NCI-H82 treated with DMSO at 0.1 percent for 48 hours (cell line): ENCODE measurements around the gene ALG5.

Source experiments
- DNase-seq: peaks from one replicate; lab custom pipeline; 2025; ENCODE audit not compliant: unreplicated experiment; lab: John Stamatoyannopoulos, UW

Gene ALG5

DNA sequence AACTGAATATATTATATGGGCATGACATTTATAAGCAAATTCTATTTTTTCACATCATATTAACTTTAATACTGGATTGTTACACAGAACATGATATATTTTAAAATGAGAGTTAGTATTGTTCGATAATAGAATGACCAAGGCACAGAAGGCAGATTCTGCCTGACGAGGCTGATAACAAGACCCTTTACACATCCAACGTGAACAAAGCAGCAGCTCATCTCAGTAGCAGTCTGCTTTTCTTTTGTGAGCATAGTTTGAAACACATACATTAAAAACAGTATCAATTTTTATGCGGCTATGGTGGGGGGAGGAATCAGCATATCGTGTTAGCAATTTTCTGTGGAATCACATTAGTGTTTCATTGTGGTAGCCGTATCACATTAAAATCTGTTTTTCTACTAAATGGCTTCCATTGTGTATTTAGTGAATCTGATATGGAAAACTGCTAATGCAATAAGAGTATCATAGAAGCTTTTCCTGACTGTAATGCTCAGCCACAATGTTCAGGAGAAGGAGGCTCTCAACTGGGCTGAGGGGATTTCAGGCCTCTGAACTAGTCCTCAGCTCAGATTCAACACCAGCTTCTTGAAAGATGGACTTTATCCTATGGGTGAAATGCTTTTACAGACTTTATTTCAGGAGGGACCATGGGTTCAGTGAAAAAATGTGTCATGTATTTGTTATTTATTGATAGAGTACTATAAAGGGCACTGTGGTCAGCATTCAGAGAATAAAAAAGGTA, 83.1 kb downstream of the ALG5 start:
- DNase-seq = no peak

GRCh38 chr13:36915106-36915505, 84.0 kb downstream of the ALG5 start:
- no peak for DNase-seq

DNA sequence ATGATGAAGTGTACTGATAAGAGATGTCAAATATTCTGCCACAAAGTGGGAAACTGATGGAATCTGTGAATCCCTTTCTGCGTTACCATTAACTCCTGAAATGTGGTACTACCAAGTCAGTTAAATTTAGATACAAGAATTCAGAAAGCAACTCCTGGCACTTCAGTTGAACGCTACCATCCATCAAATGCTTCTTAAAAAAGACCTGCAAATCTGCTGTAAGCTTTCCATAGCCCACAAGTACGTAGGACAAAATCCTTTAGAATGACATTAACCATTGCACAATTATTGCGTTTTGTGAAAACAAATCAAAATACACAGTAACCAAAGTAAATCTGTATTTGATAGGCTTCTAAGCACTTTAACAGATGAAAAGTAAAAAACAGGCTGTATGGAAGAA, 84.5 kb downstream of the ALG5 start:
- DNase-seq = no peak

DNA sequence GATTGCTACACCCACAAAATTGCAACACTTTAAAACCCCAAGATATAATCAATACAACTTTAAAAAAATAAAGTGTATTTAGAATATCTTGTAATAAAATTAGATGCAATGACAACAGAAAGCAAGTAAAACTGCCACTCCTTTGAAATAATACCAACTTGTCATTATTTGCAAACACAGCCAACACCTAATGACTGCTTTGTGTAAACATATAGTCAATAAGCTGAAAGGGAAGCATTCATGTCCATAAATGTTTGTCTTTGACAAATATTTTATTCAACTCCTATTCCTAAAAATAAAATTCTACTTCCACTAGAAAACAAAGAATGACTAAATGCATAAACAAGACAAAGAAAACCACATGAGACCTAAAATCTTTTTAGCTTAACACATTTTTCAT, 85.7 kb downstream of the ALG5 start:
- no peak for DNase-seq

- no peak for DNase-seq
Measured at GRCh38 chr13:36912973-36913372, 86.2 kb downstream of the ALG5 start.

- no peak for DNase-seq
Measured at GRCh38 chr13:36912369-36912768, 86.8 kb downstream of the ALG5 start.

DNA sequence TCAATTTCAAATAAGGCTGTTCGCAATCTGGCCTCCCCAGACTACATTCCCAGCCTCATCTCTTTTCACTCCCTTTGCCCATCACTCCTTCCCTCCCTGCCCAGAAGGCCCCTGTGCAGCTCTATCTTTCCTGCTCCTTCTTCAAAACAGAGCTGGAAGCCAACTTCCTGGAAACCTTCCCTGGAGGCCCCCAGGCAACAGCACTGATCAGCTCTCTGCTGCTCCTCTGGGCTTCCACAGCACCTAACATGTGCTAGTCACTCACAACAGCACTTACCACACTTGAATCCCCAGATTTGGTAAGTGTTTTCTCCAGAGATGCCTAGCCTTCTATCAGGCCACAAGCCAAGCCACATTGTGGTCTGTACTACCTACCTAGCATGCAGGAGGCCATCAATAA, 88.6 kb downstream of the ALG5 start:
- no peak for DNase-seq

- peak; percentile 84 for DNase-seq
Measured at GRCh38 chr13:36907821-36908220, 91.3 kb downstream of the ALG5 start.

DNA sequence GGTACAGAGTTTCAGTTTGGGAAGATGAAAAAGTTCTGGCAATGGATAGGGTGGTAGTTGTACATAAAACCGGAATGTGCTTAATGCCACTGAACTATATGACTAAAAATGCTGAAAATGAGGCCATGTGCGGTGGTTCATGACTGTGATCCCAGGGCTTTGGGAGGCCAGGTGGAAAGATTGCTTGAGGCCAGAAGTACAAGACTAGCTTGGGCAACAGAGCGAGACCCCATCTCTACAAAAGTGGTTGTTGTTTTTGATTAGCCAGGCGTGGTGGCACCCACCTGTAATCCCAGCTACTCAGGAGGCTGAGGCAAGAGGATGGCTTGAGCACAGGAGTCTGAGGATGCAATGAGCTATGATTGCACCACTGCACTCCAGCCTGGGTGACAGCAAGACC, 91.9 kb downstream of the ALG5 start:
- DNase-seq = no peak

DNA sequence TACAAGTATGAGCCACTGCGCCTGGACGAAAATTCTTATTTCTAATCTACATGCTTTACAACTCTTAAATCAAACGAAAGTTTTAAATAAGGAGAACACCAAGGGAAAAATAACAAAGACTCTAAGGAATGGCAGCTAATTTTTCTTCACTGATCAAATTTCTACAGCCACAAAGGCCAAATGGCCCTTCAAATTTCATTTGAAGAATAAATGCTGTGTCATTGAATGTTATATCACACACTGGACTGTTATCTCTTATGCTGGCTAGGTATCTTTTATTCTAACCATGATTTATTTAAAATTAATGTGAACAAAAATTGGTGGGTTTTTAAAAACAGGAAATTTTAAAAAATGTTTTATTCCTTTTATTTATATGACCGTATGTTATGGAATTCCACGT, 93.2 kb downstream of the ALG5 start:
- no peak for DNase-seq

- DNase-seq = peak; percentile 96
Measured at GRCh38 chr13:36903925-36904595, 95.1 kb downstream of the ALG5 start.
